Mesenchymal stem cell (in vitro differentiated cells and primary cell): Measurements from ENCODE around the gene CNIH1.

Experiments used
- DNase-seq: peaks from one replicate; pipeline ENCODE4 v3.0.0-alpha.2; 2013
- H2AFZ ChIP-seq: one replicate; pipeline ENCODE4 v1.6.1; 2013; ENCODE audit warnings: low read depth, mild to moderate bottlenecking, control low read depth, inconsistent platforms, low read length, moderate library complexity
- H2AK5ac ChIP-seq: 2 replicates; pipeline ENCODE4 v1.6.1; 2013; ENCODE audit warnings: low read length, moderate library complexity, mild to moderate bottlenecking, inconsistent platforms; ENCODE audit not compliant: severe bottlenecking
- H2BK120ac ChIP-seq: one replicate; pipeline ENCODE4 v1.6.1; 2013; ENCODE audit warnings: low read depth, mild to moderate bottlenecking, inconsistent platforms, low read length, moderate library complexity
- H2BK12ac ChIP-seq, 2 experiments: one replicate each; pipeline ENCODE4 v1.6.1; 2013; ENCODE audit warnings: inconsistent platforms in 2 of 2, low read length in 2 of 2, mild to moderate bottlenecking in 2 of 2, moderate library complexity in 2 of 2, control low read depth in 1 of 2
- H2BK15ac ChIP-seq: one replicate; pipeline ENCODE4 v1.6.1; 2013; ENCODE audit warnings: mild to moderate bottlenecking, low read depth, inconsistent platforms; ENCODE audit not compliant: poor library complexity, severe bottlenecking
- H2BK5ac ChIP-seq: 2 replicates; pipeline ENCODE4 v1.6.1; 2013; ENCODE audit warnings: low read depth, mild to moderate bottlenecking, low read length, control low read depth, inconsistent platforms; ENCODE audit not compliant: poor library complexity, severe bottlenecking
- H3K14ac ChIP-seq, 2 experiments: one replicate each; pipeline ENCODE4 v1.6.1; 2013; ENCODE audit warnings: inconsistent platforms in 2 of 2, low read length in 2 of 2, control low read depth in 1 of 2, mild to moderate bottlenecking in 1 of 2, moderate library complexity in 1 of 2
- H3K18ac ChIP-seq, 2 experiments: one replicate each; pipeline ENCODE4 v1.6.1; 2013; ENCODE audit warnings: inconsistent platforms in 2 of 2, low read length in 2 of 2, control low read depth in 1 of 2, low read depth in 1 of 2, mild to moderate bottlenecking in 1 of 2
- H3K23ac ChIP-seq, 2 experiments: one replicate each; pipeline ENCODE4 v1.6.1; 2013; ENCODE audit warnings: inconsistent platforms in 2 of 2, low read length in 2 of 2, mild to moderate bottlenecking in 2 of 2, moderate library complexity in 2 of 2, control low read depth in 1 of 2
- H3K27ac ChIP-seq: 2 replicates; pipeline ENCODE4 v1.5.1; 2013; ENCODE audit warnings: mild to moderate bottlenecking, moderate library complexity, low read length, control low read depth, inconsistent platforms; ENCODE audit not compliant: poor library complexity, severe bottlenecking
- H3K27me3 ChIP-seq, 2 experiments: 2 replicates each; pipeline versions ENCODE4 v1.6.1 to v1.7.0; 2013; ENCODE audit warnings: low read length in 2 of 2, mild to moderate bottlenecking in 2 of 2, moderate library complexity in 2 of 2, control low read depth in 1 of 2, inconsistent platforms in 1 of 2; ENCODE audit not compliant: control insufficient read depth in 1 of 2, insufficient read depth in 1 of 2
- H3K36me3 ChIP-seq, 2 experiments: 2 replicates each; pipeline versions ENCODE4 v1.6.1 to v1.7.0; 2013; ENCODE audit warnings: low read length in 2 of 2, control low read depth in 1 of 2, inconsistent platforms in 1 of 2, low read depth in 1 of 2, mild to moderate bottlenecking in 1 of 2; ENCODE audit not compliant: insufficient read depth in 2 of 2, control insufficient read depth in 1 of 2
- H3K4ac ChIP-seq, 2 experiments: one replicate each; pipeline ENCODE4 v1.6.1; 2013; ENCODE audit warnings: inconsistent platforms in 2 of 2, low read length in 2 of 2, mild to moderate bottlenecking in 2 of 2, moderate library complexity in 2 of 2, control low read depth in 1 of 2, low read depth in 1 of 2
- H3K4me1 ChIP-seq: 2 replicates; pipeline ENCODE4 v1.6.1; 2013; ENCODE audit warnings: low read depth, low read length, control low read depth; ENCODE audit not compliant: control insufficient read depth, insufficient read depth
- H3K4me2 ChIP-seq: 2 replicates; pipeline ENCODE4 v1.6.1; 2013; ENCODE audit warnings: low read length, mild to moderate bottlenecking, inconsistent platforms; ENCODE audit not compliant: poor library complexity, severe bottlenecking
- H3K4me3 ChIP-seq, 2 experiments: 2 replicates each; pipeline versions ENCODE4 v1.5.1 to v1.7.0; 2013; ENCODE audit warnings: low read length in 2 of 2, mild to moderate bottlenecking in 2 of 2, control low read depth in 1 of 2, low read depth in 1 of 2; ENCODE audit not compliant: insufficient read depth in 1 of 2
- H3K79me1 ChIP-seq: replicated peaks from 2 replicates; pipeline ENCODE4 v1.6.1; 2013; ENCODE audit warnings: mild to moderate bottlenecking, control low read depth, low read length, inconsistent platforms; ENCODE audit not compliant: poor library complexity, severe bottlenecking
- H3K9ac ChIP-seq: 2 replicates; pipeline ENCODE4 v1.7.0; 2013; ENCODE audit warnings: mild to moderate bottlenecking, low read length, moderate library complexity
- H3K9me3 ChIP-seq: 2 replicates; pipeline ENCODE4 v1.7.0; 2013; ENCODE audit warnings: mild to moderate bottlenecking, low read length; ENCODE audit not compliant: control insufficient read depth
- H4K8ac ChIP-seq: one replicate; pipeline ENCODE4 v1.6.1; 2013; ENCODE audit warnings: inconsistent platforms, mild to moderate bottlenecking, low read length, moderate library complexity
- H4K91ac ChIP-seq: one replicate; pipeline ENCODE4 v1.6.1; 2013; ENCODE audit warnings: mild to moderate bottlenecking, low read length, inconsistent platforms
- WGBS: methylation state at CpG from one replicate; pipeline ENCODE4 v1.1.7; 2013; ENCODE audit warnings: mixed read lengths; 5-methylcytosine and 5-hydroxymethylcytosine counted together

The CNIH1 gene

GRCh38 chr14:54489318-54489683 is 48.1 kb upstream of the CNIH1 start:
- Histone ChIP-seq H3K4me2 (peak overlapping the region; percentile 56), H2AFZ (peak overlapping the region; percentile 99), H2BK15ac (no peak overlapping the region), H3K36me3 (peaks cover 3 to 5% of the 10 kb centered on the region in 2 experiments), H2BK12ac (peak overlapping the region; percentile 52 to 89), H3K23ac (no peak overlapping the region), H3K27ac (peak overlapping the region; percentile 98), H2AK5ac (no peak overlapping the region), H4K91ac (peak overlapping the region; percentile 75), H3K9me3 (no peaks in the 10 kb centered on the region), H2BK5ac (no peak overlapping the region), H3K4ac (peak overlapping the region in 1 of 2 experiments; percentile 67), H3K4me3 (peak overlapping the region in 1 of 2 experiments; percentile 99), H3K9ac (peak overlapping the region; percentile 99), H4K8ac (peak overlapping the region; percentile 95), H3K79me1 (no peaks in the 10 kb centered on the region), H3K18ac (peak overlapping the region; percentile 75 to 87), H3K14ac (peak overlapping the region in 1 of 2 experiments; percentile 79), H2BK120ac (peak overlapping the region; percentile 49), H3K27me3 (no peaks in the 10 kb centered on the region), H3K4me1 (peaks cover 6% of the 10 kb centered on the region)
- 41% methylated on average over 5 of the region's 5 CpGs for WGBS
- no peak for DNase-seq

- Histone ChIP-seq H3K27ac (peak within 1 kb of the TSS; percentile 98), H3K18ac (peak within 1 kb of the TSS; percentile 98), H3K4me3 (peak within 1 kb of the TSS; percentile 94 to 99), H3K79me1 (no peaks in the 10 kb centered on the region), H3K36me3 (peaks cover 3 to 5% of the 10 kb centered on the region in 2 experiments), H2BK15ac (peak within 1 kb of the TSS; percentile 90), H2BK5ac (peak within 1 kb of the TSS; percentile 97), H4K91ac (peak within 1 kb of the TSS; percentile 92), H3K14ac (peak within 1 kb of the TSS in 1 of 2 experiments; percentile 93), H3K4me1 (peaks cover 6% of the 10 kb centered on the region), H2BK12ac (peak within 1 kb of the TSS; percentile 78 to 89), H3K4me2 (peak within 1 kb of the TSS; percentile 65), H2AFZ (peak within 1 kb of the TSS; percentile 99), H2BK120ac (peak within 1 kb of the TSS; percentile 92), H4K8ac (peak within 1 kb of the TSS; percentile 95), H3K9ac (peak within 1 kb of the TSS; percentile 99), H3K9me3 (no peaks in the 10 kb centered on the region), H3K27me3 (no peaks in the 10 kb centered on the region), H3K23ac (peak within 1 kb of the TSS; percentile 34 to 89), H2AK5ac (peak within 1 kb of the TSS; percentile 99), H3K4ac (peak within 1 kb of the TSS; percentile 94 to 99)
- 1% methylated on average over 48 of the region's 51 CpGs for WGBS
- DNase-seq: peak; percentile 93
Observed at GRCh38 chr14:54488646-54489317, 47.6 kb upstream of the CNIH1 start, which contains the start of gene GMFB. Gene GMFB (minus strand): TSS chr14:54488980. CDS start chr14:54488927, 53 bp downstream.

DNA sequence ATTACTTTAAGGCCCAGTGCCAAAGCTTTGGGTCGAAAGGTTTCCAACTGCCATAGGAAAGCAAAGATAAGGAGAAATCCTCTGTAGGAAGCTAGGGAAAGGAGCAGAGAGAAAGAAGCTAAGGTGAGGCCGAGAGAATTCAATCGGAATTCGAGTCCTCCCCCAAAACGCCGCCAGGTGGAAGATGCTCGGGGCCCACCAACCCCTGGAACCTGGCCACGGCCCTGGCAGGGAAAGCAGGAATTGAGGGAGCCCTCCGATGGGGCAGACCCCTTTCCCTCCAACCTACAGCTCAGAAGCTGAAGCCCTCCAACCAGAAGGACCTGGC is 47.1 kb upstream of the CNIH1 start:
- WGBS: 2% methylated on average over 8 of the region's 9 CpGs
- peak overlapping the region; percentile 90 for H2BK15ac ChIP-seq

GRCh38 chr14:54487771-54488170 is 46.6 kb upstream of the CNIH1 start:
- H3K14ac ChIP-seq: no peak overlapping the region
- no peak overlapping the region for H2AFZ ChIP-seq
- H4K8ac ChIP-seq: no peak overlapping the region
- H2AK5ac ChIP-seq: peak overlapping the region; percentile 99
- H3K4me3 ChIP-seq: peak overlapping the region in 1 of 2 experiments; percentile 99
- no peak overlapping the region for H3K18ac ChIP-seq
- H4K91ac ChIP-seq: no peak overlapping the region
- H2BK5ac ChIP-seq: no peak overlapping the region
- no peak overlapping the region for H3K4ac ChIP-seq
- WGBS: 43% methylated on average over 4 of the region's 4 CpGs
- H3K27ac ChIP-seq: peak overlapping the region; percentile 98
- no peak overlapping the region for H3K23ac ChIP-seq
- H3K9ac ChIP-seq: peak overlapping the region; percentile 99
- peak overlapping the region; percentile 65 for H3K4me2 ChIP-seq
- no peaks in the 10 kb centered on the region for H3K27me3 ChIP-seq
- no peaks in the 10 kb centered on the region for H3K79me1 ChIP-seq
- no peak overlapping the region for H2BK12ac ChIP-seq
- H2BK15ac ChIP-seq: no peak overlapping the region
- H3K4me1 ChIP-seq: peaks cover 7% of the 10 kb centered on the region
- no peaks in the 10 kb centered on the region for H3K9me3 ChIP-seq
- no peak overlapping the region for H2BK120ac ChIP-seq
- peaks cover 7 to 12% of the 10 kb centered on the region in 2 experiments for H3K36me3 ChIP-seq
- peak; percentile 68 for DNase-seq

More for the DNA sequence above, 47.1 kb upstream of the CNIH1 start:
- Histone ChIP-seq H3K27me3 (no peaks in the 10 kb centered on the region), H2BK120ac (peak overlapping the region; percentile 92), H3K4me2 (peak overlapping the region; percentile 65), H3K23ac (peak overlapping the region; percentile 34 to 89), H3K4me3 (peak overlapping the region; percentile 94 to 99), H3K4me1 (peaks cover 6% of the 10 kb centered on the region), H2BK12ac (peak overlapping the region; percentile 66 to 78), H3K9me3 (no peaks in the 10 kb centered on the region), H4K8ac (peak overlapping the region; percentile 94), H2BK5ac (peak overlapping the region; percentile 97), H4K91ac (peak overlapping the region; percentile 92), H2AFZ (peak overlapping the region; percentile 29), H3K18ac (peak overlapping the region; percentile 98), H3K9ac (peak overlapping the region; percentile 99), H3K79me1 (no peaks in the 10 kb centered on the region), H2AK5ac (peak overlapping the region; percentile 99), H3K36me3 (peaks cover 5 to 7% of the 10 kb centered on the region in 2 experiments), H3K27ac (peak overlapping the region; percentile 98), H3K14ac (peak overlapping the region in 1 of 2 experiments; percentile 93), H3K4ac (peak overlapping the region; percentile 94 to 99)
- no peak for DNase-seq
